ENCODE measurements around the gene EXTL1.
"Not testable (repeated sequence)": the region's sequence is repeated elsewhere in the genome, so short reads cannot be mapped to it uniquely, and the experiment has no call there.

The EXTL1 gene

GRCh38 chr1:25979210-25979609, 42.4 kb upstream of the EXTL1 start:
- Mint-ChIP-seq H3K9me3 (no peaks in the 10 kb centered on the region), H3K4me3 (no peak overlapping the region), H3K27ac (no peak overlapping the region), H3K4me1 (peaks cover 19% of the 10 kb centered on the region), H3K27me3 (ENCODE audit: low read depth) (no peaks in the 10 kb centered on the region), H3K36me3 (ENCODE audit: low read depth) (peaks cover 64% of the 10 kb centered on the region)
- TF ChIP-seq CTCF (IDR thresholded peaks at IDR 0.05; ENCODE audit: unreplicated experiment in 3 of 3) = no peak

GRCh38 chr1:25985171-25985570, 36.4 kb upstream of the EXTL1 start:
- peaks cover 51% of the 10 kb centered on the region for H3K36me3 Mint-ChIP-seq (ENCODE audit: low read depth)
- H3K4me3 Mint-ChIP-seq = no peak overlapping the region
- peaks cover 36% of the 10 kb centered on the region for H3K4me1 Mint-ChIP-seq
- no peak for TF ChIP-seq CTCF (IDR thresholded peaks at IDR 0.05; ENCODE audit: unreplicated experiment in 3 of 3)
- no peak overlapping the region for H3K27ac Mint-ChIP-seq
- no peaks in the 10 kb centered on the region for H3K9me3 Mint-ChIP-seq
- H3K27me3 Mint-ChIP-seq (ENCODE audit: low read depth) = no peaks in the 10 kb centered on the region

- Mint-ChIP-seq H3K4me3 (no peak overlapping the region), H3K36me3 (ENCODE audit: low read depth) (peaks cover 51% of the 10 kb centered on the region), H3K4me1 (peaks cover 40% of the 10 kb centered on the region), H3K27ac (no peak overlapping the region), H3K9me3 (no peaks in the 10 kb centered on the region), H3K27me3 (ENCODE audit: low read depth) (no peaks in the 10 kb centered on the region)
- TF ChIP-seq CTCF (IDR thresholded peaks at IDR 0.05; ENCODE audit: unreplicated experiment in 3 of 3) = no peak
Observed at GRCh38 chr1:25985670-25986069, 35.9 kb upstream of the EXTL1 start.

- not testable (repeated sequence) for H3K9me3 Mint-ChIP-seq; H3K4me3 Mint-ChIP-seq; H3K27ac Mint-ChIP-seq; H3K27me3 Mint-ChIP-seq (ENCODE audit: low read depth)
- Mint-ChIP-seq H3K36me3 (ENCODE audit: low read depth) (peaks cover 46% of the 10 kb centered on the region), H3K4me1 (peaks cover 45% of the 10 kb centered on the region)
Observed at GRCh38 chr1:25986773-25987172, 34.8 kb upstream of the EXTL1 start.

- Mint-ChIP-seq H3K4me3 (peak overlapping the region in 2 of 3 experiments; percentile 38 to 67), H3K4me1 (peaks cover 57% of the 10 kb centered on the region), H3K27me3 (ENCODE audit: low read depth) (no peaks in the 10 kb centered on the region), H3K27ac (no peak overlapping the region), H3K36me3 (ENCODE audit: low read depth) (peaks cover 34% of the 10 kb centered on the region), H3K9me3 (no peaks in the 10 kb centered on the region)
- TF ChIP-seq CTCF (IDR thresholded peaks at IDR 0.05; ENCODE audit: unreplicated experiment in 3 of 3) = no peak
Observed at GRCh38 chr1:25987951-25988350, 33.6 kb upstream of the EXTL1 start.

GRCh38 chr1:25989440-25990234, 31.9 kb upstream of the EXTL1 start:
- Mint-ChIP-seq H3K27me3 (ENCODE audit: low read depth) (no peaks in the 10 kb centered on the region), H3K27ac (peak overlapping the region in 1 of 3 experiments; percentile 50), H3K36me3 (ENCODE audit: low read depth) (peaks cover 17% of the 10 kb centered on the region), H3K4me1 (peaks cover 72% of the 10 kb centered on the region), H3K9me3 (no peaks in the 10 kb centered on the region), H3K4me3 (peak overlapping the region in 2 of 3 experiments; percentile 13 to 55)
- TF ChIP-seq CTCF (IDR thresholded peaks at IDR 0.05; ENCODE audit: unreplicated experiment in 3 of 3) = no peak
